ENCODE measurements around the gene SEC63. TPM values are rescaled to one million over a fixed set of nuclear protein-coding genes. Genes with fewer than 3 reads are reported as not detected.
"Not testable (repeated sequence)": the region's sequence is repeated elsewhere in the genome, so short reads cannot be mapped to it uniquely, and the experiment has no call there.

Gene SEC63
- total and polyA plus RNA-seq, 12 donors = 23.8 to 190 (median 64.1) TPM

GRCh38 chr6:107871976-107872375 lies 86.0 kb downstream of the SEC63 start:
- no peak for DNase-seq
- no peak overlapping the region for H3K27ac ChIP-seq
- 80 to 93% (median 83%) methylated on average over 2 of the region's 2 CpGs for whole genome bisulfite sequencing, 4 donors
- H3K4me1 ChIP-seq (replicated peaks in 1 of 2) = peaks cover 0 to 8% of the 10 kb centered on the region in 2 donors
- peaks cover 0 to 15% of the 10 kb centered on the region in 2 donors for H3K36me3 ChIP-seq (replicated peaks in 1 of 2)
- intact Hi-C loops (cut with DNase I) = no loop called here
- no peak overlapping the region for H3K4me3 ChIP-seq
- H3K9me3 ChIP-seq (replicated peaks in 1 of 3) = no peaks in the 10 kb centered on the region
- TF ChIP-seq CTCF (IDR thresholded peaks at IDR 0.05) = no peak
- no peaks in the 10 kb centered on the region for H3K27me3 ChIP-seq

- H3K27ac ChIP-seq; H3K27me3 ChIP-seq; intact Hi-C loops (cut with DNase I); H3K4me1 ChIP-seq (replicated peaks in 1 of 2); H3K9me3 ChIP-seq (replicated peaks in 1 of 3); DNase-seq; H3K4me3 ChIP-seq: not testable (repeated sequence)
- peaks cover 0 to 15% of the 10 kb centered on the region in 2 donors for H3K36me3 ChIP-seq (replicated peaks in 1 of 2)
- WGBS, 4 donors = 94 to 100% (median 99%) methylated on average over 1 of the region's 1 CpG
Observed at GRCh38 chr6:107871512-107871911, 86.5 kb downstream of the SEC63 start.

GRCh38 chr6:107871016-107871415 lies 87.0 kb downstream of the SEC63 start:
- Histone ChIP-seq H3K4me1 (replicated peaks in 1 of 2) (peaks cover 0 to 8% of the 10 kb centered on the region in 2 donors), H3K27me3 (no peaks in the 10 kb centered on the region), H3K36me3 (replicated peaks in 1 of 2) (peaks cover 0 to 15% of the 10 kb centered on the region in 2 donors), H3K27ac (no peak overlapping the region), H3K9me3 (replicated peaks in 1 of 3) (no peaks in the 10 kb centered on the region), H3K4me3 (no peak overlapping the region)
- DNase-seq = no peak
- 84 to 92% (median 90%) methylated on average over 4 of the region's 4 CpGs for WGBS, 4 donors
- intact Hi-C loops (cut with DNase I) = no loop called here
- TF ChIP-seq POLR2A (IDR thresholded peaks at IDR 0.05) = no peak

- Histone ChIP-seq H3K27me3 (no peaks in the 10 kb centered on the region), H3K9me3 (replicated peaks in 1 of 3) (no peaks in the 10 kb centered on the region), H3K4me3 (no peak overlapping the region), H3K27ac (no peak overlapping the region), H3K36me3 (replicated peaks in 1 of 2) (peaks cover 0 to 12% of the 10 kb centered on the region in 2 donors), H3K4me1 (replicated peaks in 1 of 2) (peaks cover 0 to 8% of the 10 kb centered on the region in 2 donors)
- no peak for TF ChIP-seq CTCF (IDR thresholded peaks at IDR 0.05)
- no peak for TF ChIP-seq POLR2A (IDR thresholded peaks at IDR 0.05)
- 58 to 74% (median 70%) methylated on average over 1 of the region's 1 CpG for WGBS, 4 donors
- intact Hi-C loops (cut with DNase I) = no loop called here
- DNase-seq = no peak
Observed at GRCh38 chr6:107870381-107870780, 87.6 kb downstream of the SEC63 start.

GRCh38 chr6:107869871-107870270 lies 88.1 kb downstream of the SEC63 start:
- Histone ChIP-seq H3K27ac (no peak overlapping the region), H3K36me3 (replicated peaks in 1 of 2) (peaks cover 0 to 12% of the 10 kb centered on the region in 2 donors), H3K27me3 (no peaks in the 10 kb centered on the region), H3K4me3 (no peak overlapping the region), H3K4me1 (replicated peaks in 1 of 2) (peaks cover 0 to 8% of the 10 kb centered on the region in 2 donors), H3K9me3 (replicated peaks in 1 of 3) (no peaks in the 10 kb centered on the region)
- TF ChIP-seq POLR2A (IDR thresholded peaks at IDR 0.05) (no peak), CTCF (IDR thresholded peaks at IDR 0.05) (no peak)
- WGBS, 4 donors = 0 to 3% (median 0%) methylated on average over 1 of the region's 1 CpG
- intact Hi-C loops (cut with DNase I) = no loop called here
- DNase-seq = no peak

All from adrenal gland (tissue), 12 donors.